ENCODE results near the gene FUOM. TPM values are rescaled to one million over a fixed set of nuclear protein-coding genes. Genes with fewer than 3 reads are reported as not detected.

The FUOM gene
- total RNA-seq, 1 donor from 2014 or later, result 42.6 TPM

DNA sequence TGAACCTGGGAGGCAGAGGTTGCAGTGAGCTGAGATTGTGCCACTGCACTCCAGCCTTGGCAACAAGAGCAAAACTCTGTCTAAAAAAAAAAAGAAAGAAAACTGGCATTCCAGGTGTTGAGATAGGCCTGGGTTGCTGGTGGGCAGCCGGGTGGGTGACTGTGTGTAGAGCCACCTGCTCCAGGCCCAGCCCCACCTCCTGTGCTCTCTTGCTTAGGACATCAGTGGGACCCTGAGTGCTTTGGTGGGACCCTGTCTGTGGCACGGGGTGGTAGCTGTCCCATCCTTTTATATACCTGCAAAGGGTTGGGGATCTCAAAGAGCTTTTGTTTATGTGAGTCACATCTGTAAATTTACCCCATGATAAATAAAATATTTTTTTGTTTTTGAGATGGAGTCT lies 27.4 kb upstream of the FUOM start:
- Mint-ChIP-seq H3K36me3 (peaks cover 20% of the 10 kb centered on the region), H3K27me3 (ENCODE audit: low read depth) (no peaks in the 10 kb centered on the region), H3K4me1 (no peaks in the 10 kb centered on the region), H3K4me3 (no peak overlapping the region), H3K27ac (no peak overlapping the region), H3K9me3 (no peaks in the 10 kb centered on the region)
- no peak for DNase-seq (ENCODE audit: low spot score in 2 of 2, unreplicated experiment in 2 of 2)
- TF ChIP-seq, protein P1, sequence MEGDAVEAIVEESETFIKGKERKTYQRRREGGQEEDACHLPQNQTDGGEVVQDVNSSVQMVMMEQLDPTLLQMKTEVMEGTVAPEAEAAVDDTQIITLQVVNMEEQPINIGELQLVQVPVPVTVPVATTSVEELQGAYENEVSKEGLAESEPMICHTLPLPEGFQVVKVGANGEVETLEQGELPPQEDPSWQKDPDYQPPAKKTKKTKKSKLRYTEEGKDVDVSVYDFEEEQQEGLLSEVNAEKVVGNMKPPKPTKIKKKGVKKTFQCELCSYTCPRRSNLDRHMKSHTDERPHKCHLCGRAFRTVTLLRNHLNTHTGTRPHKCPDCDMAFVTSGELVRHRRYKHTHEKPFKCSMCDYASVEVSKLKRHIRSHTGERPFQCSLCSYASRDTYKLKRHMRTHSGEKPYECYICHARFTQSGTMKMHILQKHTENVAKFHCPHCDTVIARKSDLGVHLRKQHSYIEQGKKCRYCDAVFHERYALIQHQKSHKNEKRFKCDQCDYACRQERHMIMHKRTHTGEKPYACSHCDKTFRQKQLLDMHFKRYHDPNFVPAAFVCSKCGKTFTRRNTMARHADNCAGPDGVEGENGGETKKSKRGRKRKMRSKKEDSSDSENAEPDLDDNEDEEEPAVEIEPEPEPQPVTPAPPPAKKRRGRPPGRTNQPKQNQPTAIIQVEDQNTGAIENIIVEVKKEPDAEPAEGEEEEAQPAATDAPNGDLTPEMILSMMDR (IDR thresholded peaks at IDR 0.05; ENCODE audit: unreplicated experiment), result no peak

GRCh38 chr10:133384071-133384470 lies 26.3 kb upstream of the FUOM start:
- Mint-ChIP-seq H3K9me3 (no peaks in the 10 kb centered on the region), H3K27ac (no peak overlapping the region), H3K4me1 (no peaks in the 10 kb centered on the region), H3K4me3 (no peak overlapping the region), H3K27me3 (ENCODE audit: low read depth) (no peaks in the 10 kb centered on the region), H3K36me3 (peaks cover 18% of the 10 kb centered on the region)
- TF ChIP-seq, protein P1 (IDR thresholded peaks at IDR 0.05; ENCODE audit: unreplicated experiment), result no peak
- no peak for DNase-seq (ENCODE audit: low spot score in 2 of 2, unreplicated experiment in 2 of 2)

- H3K27me3 Mint-ChIP-seq (ENCODE audit: low read depth), result no peaks in the 10 kb centered on the region
Observed at GRCh38 chr10:133383551-133383950, 25.7 kb upstream of the FUOM start.

DNA sequence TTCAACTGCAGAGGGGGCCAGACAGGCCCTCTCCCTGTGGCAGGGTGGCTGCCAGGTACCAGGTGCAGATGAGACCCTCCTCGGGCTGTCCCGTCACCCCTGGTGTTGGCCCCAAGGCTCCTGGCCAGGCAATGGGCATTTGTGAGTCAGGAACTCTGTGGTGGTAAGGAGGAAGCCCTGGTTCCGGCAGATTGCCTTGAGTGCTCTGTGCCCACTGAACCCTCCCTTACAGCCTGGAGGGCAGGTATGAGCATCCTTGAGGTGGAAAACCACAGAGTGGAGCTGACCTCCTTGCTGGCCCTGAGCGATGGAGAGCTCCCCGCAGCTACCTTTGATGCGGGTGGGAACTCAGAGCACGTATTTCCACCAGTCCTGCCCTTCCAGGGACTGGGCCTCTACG lies 23.2 kb upstream of the FUOM start:
- Mint-ChIP-seq H3K27me3 (ENCODE audit: low read depth) (peaks cover 7% of the 10 kb centered on the region), H3K27ac (no peak overlapping the region), H3K36me3 (peaks cover 12% of the 10 kb centered on the region), H3K4me3 (peak overlapping the region; percentile 5), H3K9me3 (no peaks in the 10 kb centered on the region), H3K4me1 (no peaks in the 10 kb centered on the region)
- no peak for DNase-seq (ENCODE audit: low spot score in 2 of 2, unreplicated experiment in 2 of 2)
- TF ChIP-seq, protein P1 (IDR thresholded peaks at IDR 0.05; ENCODE audit: unreplicated experiment), result no peak

More at GRCh38 chr10:133383551-133383950, 25.7 kb upstream of the FUOM start:
- DNase-seq (ENCODE audit: low spot score in 2 of 2, unreplicated experiment in 2 of 2), result no peak
- TF ChIP-seq, protein P1 (IDR thresholded peaks at IDR 0.05; ENCODE audit: unreplicated experiment), result no peak
- Mint-ChIP-seq H3K4me1 (no peaks in the 10 kb centered on the region), H3K4me3 (no peak overlapping the region), H3K9me3 (no peaks in the 10 kb centered on the region), H3K27ac (no peak overlapping the region), H3K36me3 (peaks cover 18% of the 10 kb centered on the region)

GRCh38 chr10:133379801-133380666 lies 22.2 kb upstream of the FUOM start:
- H3K27ac Mint-ChIP-seq, result no peak overlapping the region
- peaks cover 12% of the 10 kb centered on the region for H3K36me3 Mint-ChIP-seq
- H3K4me1 Mint-ChIP-seq, result no peaks in the 10 kb centered on the region
- H3K4me3 Mint-ChIP-seq, result peak overlapping the region; percentile 58
- peaks cover 11% of the 10 kb centered on the region for H3K27me3 Mint-ChIP-seq (ENCODE audit: low read depth)
- H3K9me3 Mint-ChIP-seq, result no peaks in the 10 kb centered on the region
- TF ChIP-seq, protein P1 (IDR thresholded peaks at IDR 0.05; ENCODE audit: unreplicated experiment), result no peak
- DNase-seq (ENCODE audit: low spot score in 2 of 2, unreplicated experiment in 2 of 2), result no peak

All from mesothelial cell of epicardium (in vitro differentiated cells).